Right lobe of liver (tissue), 4 donors: ENCODE data around the gene PRRC2C.

Experiments
- POLR2A ChIP-seq: fragments of 450-650 bp; IDR thresholded peaks from one replicate; pipeline ENCODE4 v1.6.1; 2017; ENCODE audit warnings: antibody characterized with exemption, mild to moderate bottlenecking
- TF ChIP-seq, protein P1 (sequence below), 4 donors: fragments of 200-600 bp in 3 of 4; fragments of 450-650 bp in 1 of 4; IDR thresholded peaks; one replicate each; pipeline versions ENCODE4 v1.5.1 to v1.8.0; 2016 to 2022; ENCODE audit warnings: antibody characterized with exemption in 4 of 4, mild to moderate bottlenecking in 2 of 4
- donor health status: DM: no; HTN: no; CAD: no.
- donor health status: DM: no; HTN: no; CAD: no.
- donor health status: DM: no; HTN: yes; CAD: no.

DNA sequence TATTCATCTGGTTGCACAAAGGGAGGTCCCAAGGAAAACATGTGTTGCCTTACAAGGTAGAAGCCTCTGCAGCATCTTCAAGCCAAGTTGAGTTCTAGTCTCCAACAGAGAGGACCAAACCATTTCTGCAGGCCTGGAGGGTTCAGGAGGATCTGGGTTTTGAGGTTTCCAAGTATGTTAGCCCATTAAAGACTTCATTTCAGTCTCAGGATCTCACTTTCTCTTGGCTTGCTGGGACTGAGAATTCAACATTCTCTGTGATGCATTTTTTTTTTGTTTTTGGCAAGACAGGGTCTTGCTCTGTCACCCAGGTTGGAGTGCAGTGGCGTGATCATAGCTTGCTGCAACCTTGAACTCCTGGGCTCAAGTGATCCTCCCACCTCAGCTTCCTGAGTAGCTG lies 128.0 kb downstream of the PRRC2C start:
- TF ChIP-seq, protein P1, sequence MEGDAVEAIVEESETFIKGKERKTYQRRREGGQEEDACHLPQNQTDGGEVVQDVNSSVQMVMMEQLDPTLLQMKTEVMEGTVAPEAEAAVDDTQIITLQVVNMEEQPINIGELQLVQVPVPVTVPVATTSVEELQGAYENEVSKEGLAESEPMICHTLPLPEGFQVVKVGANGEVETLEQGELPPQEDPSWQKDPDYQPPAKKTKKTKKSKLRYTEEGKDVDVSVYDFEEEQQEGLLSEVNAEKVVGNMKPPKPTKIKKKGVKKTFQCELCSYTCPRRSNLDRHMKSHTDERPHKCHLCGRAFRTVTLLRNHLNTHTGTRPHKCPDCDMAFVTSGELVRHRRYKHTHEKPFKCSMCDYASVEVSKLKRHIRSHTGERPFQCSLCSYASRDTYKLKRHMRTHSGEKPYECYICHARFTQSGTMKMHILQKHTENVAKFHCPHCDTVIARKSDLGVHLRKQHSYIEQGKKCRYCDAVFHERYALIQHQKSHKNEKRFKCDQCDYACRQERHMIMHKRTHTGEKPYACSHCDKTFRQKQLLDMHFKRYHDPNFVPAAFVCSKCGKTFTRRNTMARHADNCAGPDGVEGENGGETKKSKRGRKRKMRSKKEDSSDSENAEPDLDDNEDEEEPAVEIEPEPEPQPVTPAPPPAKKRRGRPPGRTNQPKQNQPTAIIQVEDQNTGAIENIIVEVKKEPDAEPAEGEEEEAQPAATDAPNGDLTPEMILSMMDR (IDR thresholded peaks at IDR 0.05): no peak
- TF ChIP-seq POLR2A: no peak
